Panc1 (cell line): ENCODE measurements around the gene FILIP1L. TPM values are rescaled to one million over a fixed set of nuclear protein-coding genes. Genes with fewer than 3 reads are reported as not detected.

Experiments
- ATAC-seq: fragments of 200-7000 bp; cut with Tn5 transposase; 2 replicates; pipeline ENCODE4 v1.9.1; 2020; ENCODE audit warnings: mild to moderate bottlenecking, moderate library complexity
- BruUV-seq: library from RNA; stranded (reverse); fragments of 400-500 nt; replicated peaks from 2 replicates; lab custom pipeline; 2021; lab: Mats Ljungman, UMichigan
- CTCF ChIA-PET: fragments of 300-600 bp; sonication (Branson Sonifier 250); formaldehyde crosslinking; loops from one replicate; lab custom pipeline; 2022; ENCODE audit warnings: antibody characterized with exemption; lab: Charles Lee
- POLR2A ChIA-PET: fragments of 300-600 bp; sonication (Branson Sonifier 250); formaldehyde crosslinking; loops from one replicate; lab custom pipeline; 2022; ENCODE audit warnings: antibody characterized with exemption; lab: Charles Lee
- DNase-seq: peaks from one replicate; pipeline ENCODE4 v3.0.0-alpha.2; 2010; ENCODE audit warnings: low read depth, low spot score
- H3K27ac ChIP-seq: 2 replicates; pipeline ENCODE4 v1.5.1; 2011; ENCODE audit warnings: mild to moderate bottlenecking, low read length, inconsistent platforms
- H3K27me3 ChIP-seq: fragments of 200-500 bp; sonication (Bioruptor generic); 2 replicates; pipeline ENCODE4 v1.6.0; 2014; ENCODE audit warnings: low read length, inconsistent platforms; ENCODE audit not compliant: control insufficient read depth, insufficient read depth
- H3K36me3 ChIP-seq: fragments of 200-500 bp; sonication (Bioruptor generic); 2 replicates; pipeline ENCODE4 v1.5.1; 2014; ENCODE audit warnings: inconsistent platforms, mild to moderate bottlenecking, low read length, moderate library complexity; ENCODE audit not compliant: control insufficient read depth, insufficient read depth
- H3K4me1 ChIP-seq: 2 replicates; pipeline ENCODE4 v1.5.1; 2011; ENCODE audit warnings: inconsistent platforms, mild to moderate bottlenecking, low read length, moderate library complexity; ENCODE audit not compliant: control insufficient read depth, insufficient read depth
- H3K4me3 ChIP-seq, 2 experiments: 2 replicates each; pipeline ENCODE4 v1.5.1; 2011 to 2012; ENCODE audit warnings: low read depth in 2 of 2, low read length in 2 of 2, mild to moderate bottlenecking in 2 of 2, inconsistent platforms in 1 of 2, moderate library complexity in 1 of 2
- H3K9me3 ChIP-seq: fragments of 200-500 bp; sonication (Bioruptor generic); 2 replicates; pipeline ENCODE4 v1.5.1; 2014; ENCODE audit warnings: low read depth, mild to moderate bottlenecking, inconsistent platforms, low read length, moderate library complexity; ENCODE audit not compliant: control insufficient read depth, insufficient read depth
- POLR2AphosphoS5 ChIP-seq: IDR thresholded peaks from 2 replicates; pipeline ENCODE4 v1.6.1; 2012; ENCODE audit warnings: mild to moderate bottlenecking, low read depth, low read length, moderate library complexity
- SIN3A ChIP-seq: IDR thresholded peaks from 2 replicates; pipeline ENCODE4 v1.6.1; 2012; ENCODE audit warnings: low read depth, mild to moderate bottlenecking, low read length, moderate library complexity, borderline replicate concordance; ENCODE audit not compliant: insufficient read depth
- TCF7L2 ChIP-seq: IDR thresholded peaks from 2 replicates; pipeline ENCODE4 v1.6.1; 2011; ENCODE audit warnings: mild to moderate bottlenecking, low read depth, low read length, inconsistent platforms
- in situ Hi-C: cut with HindIII; loops from 2 replicates; pipeline ENCODE4 v1.10.0; 2016; ENCODE audit warnings: low sequenced_read_pairs, low pct_unique_long_range_greater_than_20kb
- intact Hi-C: fragments of 100-400 bp; cut with micrococcal nuclease; formaldehyde crosslinking; loops from one replicate; pipeline ENCODE4 v1.10.0; 2022; ENCODE audit not compliant: unreplicated experiment
- total RNA-seq: library from RNA; stranded (reverse); gene quantifications from one replicate; pipeline ENCODE4 v1.2.1, GENCODE V29; 2021; ENCODE audit not compliant: unreplicated experiment
- TF ChIP-seq, protein P1 (sequence below), 2 experiments: IDR thresholded peaks; 2 replicates each; pipeline ENCODE4 v1.6.1; 2011 to 2012; ENCODE audit warnings: low read depth in 2 of 2, control low read depth in 1 of 2, low read length in 1 of 2, mild to moderate bottlenecking in 1 of 2, moderate library complexity in 1 of 2; ENCODE audit not compliant: insufficient read depth in 1 of 2
- TF ChIP-seq, protein P2 (sequence below): fragments of 450-650 bp; IDR thresholded peaks from 2 replicates; pipeline ENCODE4 v1.5.1; 2017; ENCODE audit warnings: mild to moderate bottlenecking

The FILIP1L gene
- total RNA-seq, 1 experiment from 2014 or later = 3.2 TPM

DNA sequence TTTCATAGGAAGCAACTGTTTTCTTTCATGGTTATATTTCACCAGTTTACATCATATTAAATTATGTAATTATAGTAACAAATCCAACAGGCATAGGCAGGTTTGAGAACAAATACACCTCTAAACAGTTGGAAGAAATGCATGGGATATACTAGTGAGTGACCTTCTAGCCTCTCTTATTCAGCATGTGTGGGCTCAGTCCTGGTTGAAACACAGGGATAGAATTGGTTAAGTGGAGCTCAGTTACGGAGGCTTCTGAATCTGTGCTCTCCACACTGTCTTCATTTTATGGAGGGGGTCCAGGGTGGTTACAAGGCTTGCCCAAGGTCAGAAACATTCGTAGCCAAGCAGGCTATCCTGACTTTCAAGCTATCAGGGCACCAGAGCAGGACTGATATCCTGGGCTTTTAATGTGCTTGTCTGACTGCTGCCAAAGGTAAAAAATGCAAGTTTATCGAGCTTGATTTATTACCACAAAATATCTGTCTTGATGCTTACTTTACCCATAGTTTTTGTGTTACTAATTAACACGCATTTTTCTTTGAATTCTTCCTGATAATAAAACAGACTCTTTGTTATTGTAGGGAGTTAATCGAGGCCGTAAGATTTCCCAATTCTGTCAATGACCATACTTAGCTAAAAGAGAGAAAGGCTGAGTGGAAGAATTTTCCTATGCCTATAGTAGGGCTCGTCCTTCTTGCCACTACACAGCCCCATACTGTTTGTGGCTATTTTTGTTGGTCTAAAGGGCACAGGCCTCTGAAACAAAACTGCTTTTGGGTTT lies 89.6 kb downstream of the FILIP1L start:
- in situ Hi-C loops = no loop called here
- BruUV-seq = no TSS peak
- DNase-seq (no peak), ATAC-seq (no peak)
- Histone ChIP-seq H3K4me3 (no peak overlapping the region), H3K27me3 (no peaks in the 10 kb centered on the region), H3K4me1 (no peaks in the 10 kb centered on the region), H3K27ac (0 out of 2 replicates have a peak overlapping the region, but pooled peaks have one; percentile 7), H3K9me3 (no peaks in the 10 kb centered on the region), H3K36me3 (no peaks in the 10 kb centered on the region)
- intact Hi-C loops = no loop called here
- ChIA-PET POLR2A (no interaction called here), CTCF (no interaction called here)
- TF ChIP-seq POLR2AphosphoS5 (no peak), TCF7L2 (no peak), SIN3A (no peak)
- TF ChIP-seq, protein P1, sequence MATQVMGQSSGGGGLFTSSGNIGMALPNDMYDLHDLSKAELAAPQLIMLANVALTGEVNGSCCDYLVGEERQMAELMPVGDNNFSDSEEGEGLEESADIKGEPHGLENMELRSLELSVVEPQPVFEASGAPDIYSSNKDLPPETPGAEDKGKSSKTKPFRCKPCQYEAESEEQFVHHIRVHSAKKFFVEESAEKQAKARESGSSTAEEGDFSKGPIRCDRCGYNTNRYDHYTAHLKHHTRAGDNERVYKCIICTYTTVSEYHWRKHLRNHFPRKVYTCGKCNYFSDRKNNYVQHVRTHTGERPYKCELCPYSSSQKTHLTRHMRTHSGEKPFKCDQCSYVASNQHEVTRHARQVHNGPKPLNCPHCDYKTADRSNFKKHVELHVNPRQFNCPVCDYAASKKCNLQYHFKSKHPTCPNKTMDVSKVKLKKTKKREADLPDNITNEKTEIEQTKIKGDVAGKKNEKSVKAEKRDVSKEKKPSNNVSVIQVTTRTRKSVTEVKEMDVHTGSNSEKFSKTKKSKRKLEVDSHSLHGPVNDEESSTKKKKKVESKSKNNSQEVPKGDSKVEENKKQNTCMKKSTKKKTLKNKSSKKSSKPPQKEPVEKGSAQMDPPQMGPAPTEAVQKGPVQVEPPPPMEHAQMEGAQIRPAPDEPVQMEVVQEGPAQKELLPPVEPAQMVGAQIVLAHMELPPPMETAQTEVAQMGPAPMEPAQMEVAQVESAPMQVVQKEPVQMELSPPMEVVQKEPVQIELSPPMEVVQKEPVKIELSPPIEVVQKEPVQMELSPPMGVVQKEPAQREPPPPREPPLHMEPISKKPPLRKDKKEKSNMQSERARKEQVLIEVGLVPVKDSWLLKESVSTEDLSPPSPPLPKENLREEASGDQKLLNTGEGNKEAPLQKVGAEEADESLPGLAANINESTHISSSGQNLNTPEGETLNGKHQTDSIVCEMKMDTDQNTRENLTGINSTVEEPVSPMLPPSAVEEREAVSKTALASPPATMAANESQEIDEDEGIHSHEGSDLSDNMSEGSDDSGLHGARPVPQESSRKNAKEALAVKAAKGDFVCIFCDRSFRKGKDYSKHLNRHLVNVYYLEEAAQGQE (IDR thresholded peaks at IDR 0.05; ENCODE audit: insufficient read depth in 1 of 2, low read depth in 2 of 2, low read length in 1 of 2) = no peak
- TF ChIP-seq, protein P2, sequence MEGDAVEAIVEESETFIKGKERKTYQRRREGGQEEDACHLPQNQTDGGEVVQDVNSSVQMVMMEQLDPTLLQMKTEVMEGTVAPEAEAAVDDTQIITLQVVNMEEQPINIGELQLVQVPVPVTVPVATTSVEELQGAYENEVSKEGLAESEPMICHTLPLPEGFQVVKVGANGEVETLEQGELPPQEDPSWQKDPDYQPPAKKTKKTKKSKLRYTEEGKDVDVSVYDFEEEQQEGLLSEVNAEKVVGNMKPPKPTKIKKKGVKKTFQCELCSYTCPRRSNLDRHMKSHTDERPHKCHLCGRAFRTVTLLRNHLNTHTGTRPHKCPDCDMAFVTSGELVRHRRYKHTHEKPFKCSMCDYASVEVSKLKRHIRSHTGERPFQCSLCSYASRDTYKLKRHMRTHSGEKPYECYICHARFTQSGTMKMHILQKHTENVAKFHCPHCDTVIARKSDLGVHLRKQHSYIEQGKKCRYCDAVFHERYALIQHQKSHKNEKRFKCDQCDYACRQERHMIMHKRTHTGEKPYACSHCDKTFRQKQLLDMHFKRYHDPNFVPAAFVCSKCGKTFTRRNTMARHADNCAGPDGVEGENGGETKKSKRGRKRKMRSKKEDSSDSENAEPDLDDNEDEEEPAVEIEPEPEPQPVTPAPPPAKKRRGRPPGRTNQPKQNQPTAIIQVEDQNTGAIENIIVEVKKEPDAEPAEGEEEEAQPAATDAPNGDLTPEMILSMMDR = no peak

DNA sequence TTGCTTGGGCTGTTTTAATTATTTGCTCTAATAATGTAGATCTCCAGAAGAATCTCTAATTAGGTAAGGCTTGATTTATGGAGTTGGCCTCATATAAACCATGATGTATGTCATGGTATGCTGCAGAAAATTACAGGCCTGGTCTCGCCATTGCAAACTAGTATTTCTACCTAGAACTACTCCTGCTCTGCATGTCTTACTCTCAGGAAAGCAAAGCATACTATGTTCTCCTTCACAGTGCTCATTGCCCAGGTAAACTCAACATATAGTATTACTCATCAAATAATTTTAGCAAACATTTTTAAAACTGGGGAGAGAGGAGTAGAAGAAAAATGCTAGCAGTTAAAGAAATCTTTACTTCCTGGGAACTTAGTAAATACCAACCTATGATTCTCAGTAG lies 90.7 kb downstream of the FILIP1L start:
- no peaks in the 10 kb centered on the region for H3K4me1 ChIP-seq
- H3K9me3 ChIP-seq = no peaks in the 10 kb centered on the region
- ChIA-PET POLR2A (interaction anchor here (0.7 kb wide), 1 partner anchor 154 kb away, joined by 3 read pairs; no protein-coding TSS in a partner anchor), CTCF (no interaction called here)
- in situ Hi-C loops (no loop called here), intact Hi-C loops (no loop called here)
- TF ChIP-seq, protein P2 = no peak
- TF ChIP-seq, protein P1 (IDR thresholded peaks at IDR 0.05; ENCODE audit: insufficient read depth in 1 of 2, low read depth in 2 of 2, low read length in 1 of 2) = no peak
- TF ChIP-seq SIN3A (no peak), POLR2AphosphoS5 (no peak), TCF7L2 (no peak)
- ATAC-seq = no peak
- BruUV-seq = no TSS peak
- H3K27ac ChIP-seq = no peak overlapping the region
- H3K36me3 ChIP-seq = no peaks in the 10 kb centered on the region
- no peaks in the 10 kb centered on the region for H3K27me3 ChIP-seq
- no peak overlapping the region for H3K4me3 ChIP-seq
- no peak for DNase-seq
